HG02973 (cell line): ENCODE results near the gene ZNF593.

ENCODE experiments used
- ATAC-seq: cut with Tn5 transposase; IDR thresholded peaks from one replicate; pipeline ENCODE4 v1.9.1; 2021; ENCODE audit warnings: moderate library complexity; ENCODE audit not compliant: unreplicated experiment

Gene ZNF593

DNA sequence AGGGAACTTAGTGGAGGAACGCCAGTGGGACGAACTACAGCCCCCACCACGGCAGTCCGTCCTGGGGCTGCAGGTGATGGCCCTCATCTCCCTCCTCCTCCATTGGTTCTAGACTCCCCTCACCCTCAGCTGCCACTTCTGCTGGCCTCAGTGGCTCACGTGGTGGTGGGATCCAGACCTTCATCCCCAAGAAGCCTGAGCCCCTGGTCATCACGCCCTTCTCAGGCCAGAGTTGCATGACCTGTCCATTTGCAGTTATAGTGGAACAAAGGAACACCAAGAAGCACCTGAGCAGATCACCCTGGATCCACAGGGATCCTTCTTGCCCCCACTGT lies 23.8 kb upstream of the ZNF593 start:
- ATAC-seq, result no peak

- ATAC-seq, result no peak
Observed at GRCh38 chr1:26148887-26149286, 20.8 kb upstream of the ZNF593 start.

DNA sequence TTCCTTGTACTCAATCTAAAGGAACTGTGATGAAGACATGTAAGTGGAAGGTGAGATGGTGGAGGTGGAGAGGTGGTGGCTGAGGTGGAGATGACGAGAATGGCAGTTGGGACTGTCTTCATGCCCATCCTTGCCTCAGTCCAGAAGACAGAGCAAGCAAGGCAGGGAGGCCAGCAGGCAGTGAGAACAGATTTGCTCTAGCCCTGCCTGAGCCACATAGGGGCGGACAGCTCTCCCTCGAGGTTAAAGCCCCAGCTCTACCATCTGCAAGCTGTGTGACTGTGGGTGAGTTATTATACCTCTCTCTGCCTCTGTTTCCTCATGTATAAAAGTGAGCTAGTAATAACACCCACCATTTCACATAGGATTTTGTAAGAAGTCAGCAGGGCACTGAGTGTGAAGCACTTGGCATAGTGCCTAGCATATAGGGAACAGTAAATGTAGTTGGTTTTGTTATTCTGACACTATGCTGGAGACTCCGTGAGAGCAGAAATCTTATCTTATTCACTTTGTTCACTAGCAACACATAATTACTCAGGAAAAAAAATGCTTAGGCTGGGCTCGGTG lies 15.7 kb upstream of the ZNF593 start:
- ATAC-seq, result no peak

DNA sequence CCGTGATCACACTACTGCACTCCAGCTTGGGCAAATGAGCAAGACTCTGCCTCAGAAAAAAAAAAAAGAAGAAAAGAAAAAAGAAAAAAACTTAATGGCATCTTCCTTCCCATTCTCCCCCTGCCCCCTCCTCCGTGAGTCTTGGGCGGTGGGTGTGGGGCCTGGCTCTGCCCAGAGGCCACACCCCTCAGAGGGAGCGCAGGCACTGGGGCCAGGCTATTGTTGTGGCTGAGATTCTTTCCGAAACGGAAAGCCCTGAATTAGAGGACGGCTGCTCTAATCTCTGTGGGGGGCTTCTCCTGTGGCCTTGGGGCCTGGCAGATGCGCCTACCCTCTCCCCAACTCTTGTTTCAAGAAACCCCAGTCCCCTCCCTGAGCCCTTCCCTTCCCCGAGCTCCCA lies 15.0 kb upstream of the ZNF593 start:
- ATAC-seq, result no peak

GRCh38 chr1:26155370-26156284 lies 14.1 kb upstream of the ZNF593 start:
- ATAC-seq, result no peak

- no peak for ATAC-seq
Observed at GRCh38 chr1:26156285-26157038, 13.2 kb upstream of the ZNF593 start.

DNA sequence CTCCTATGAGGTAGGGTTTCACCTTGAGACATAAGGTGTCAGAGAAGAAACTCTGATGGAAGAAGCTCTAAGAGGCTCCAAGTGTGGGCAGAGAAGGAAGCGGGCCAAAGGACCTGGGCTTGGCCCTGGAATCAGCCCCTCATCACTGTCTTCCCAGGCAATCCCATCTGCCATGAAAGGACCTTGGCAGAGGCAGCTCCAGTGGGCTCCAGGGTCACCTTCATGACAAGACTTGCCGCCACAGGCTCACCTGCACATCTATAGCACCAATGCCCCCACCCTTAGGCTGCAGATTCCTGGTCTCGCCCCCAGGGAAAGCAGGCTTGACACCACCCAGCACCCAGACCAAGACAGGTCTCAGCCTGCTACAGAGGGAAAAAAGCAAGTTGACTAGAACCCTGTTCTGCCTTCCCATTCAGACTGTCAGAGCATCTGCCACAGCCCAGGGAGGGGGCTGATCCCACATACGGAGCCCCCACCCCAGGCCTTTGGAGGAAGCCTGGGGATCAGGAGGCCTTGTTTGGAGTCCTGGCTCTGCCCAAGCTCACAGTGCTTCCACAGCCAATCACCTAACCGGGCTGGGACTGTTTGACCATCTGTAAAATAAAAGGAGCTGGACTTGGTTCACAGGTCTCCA lies 11.3 kb upstream of the ZNF593 start:
- no peak for ATAC-seq

GRCh38 chr1:26158908-26159742 lies 10.6 kb upstream of the ZNF593 start, which contains the start of gene FAM110D:
FAM110D (plus strand) TSS chr1:26159079; CDS start chr1:26161292, 2,213 bp downstream.
- ATAC-seq, result no peak

DNA sequence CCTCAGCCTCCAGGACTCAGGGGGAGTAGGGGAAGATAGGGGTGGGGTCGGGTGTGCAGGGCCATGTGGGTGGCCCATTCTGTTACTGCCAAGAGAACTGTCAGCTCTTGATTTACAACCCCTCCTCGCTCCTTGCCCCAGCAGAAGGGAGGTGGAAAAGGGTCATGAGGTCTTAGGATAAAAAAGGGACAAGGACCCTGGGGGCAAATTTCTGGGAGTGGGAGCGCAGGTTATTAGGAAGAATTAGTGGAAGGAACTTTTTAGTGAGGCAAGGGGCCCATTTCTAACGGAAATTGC lies 10.0 kb upstream of the ZNF593 start:
- no peak for ATAC-seq

GRCh38 chr1:26160527-26161414 lies 8.9 kb upstream of the ZNF593 start:
- no peak for ATAC-seq

GRCh38 chr1:26161415-26162219 lies 8.1 kb upstream of the ZNF593 start:
- ATAC-seq, result no peak

DNA sequence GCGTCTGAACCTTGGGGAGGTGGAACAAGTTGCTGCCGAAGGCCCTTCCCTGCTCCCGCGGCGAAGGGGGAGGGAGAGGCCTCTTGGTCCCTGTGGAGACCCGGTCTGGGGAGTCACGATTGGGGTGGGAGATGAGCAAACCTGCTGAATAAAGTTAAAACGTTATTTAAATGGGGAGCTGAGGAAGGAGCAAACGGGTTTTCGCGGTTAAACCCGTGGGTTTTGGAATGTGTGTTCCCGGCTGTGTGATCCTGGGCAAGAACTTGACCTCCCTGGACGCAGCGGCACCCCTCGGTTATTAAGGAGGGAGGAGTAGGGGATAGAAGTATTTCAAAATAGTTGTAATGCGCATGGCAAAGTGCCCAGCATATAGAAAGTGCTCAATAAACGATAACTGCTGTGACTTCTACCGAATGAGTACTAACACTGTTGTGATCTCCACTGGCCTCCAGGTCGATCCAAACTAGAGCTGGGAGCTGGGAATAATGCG lies 7.4 kb upstream of the ZNF593 start:
- no peak for ATAC-seq

DNA sequence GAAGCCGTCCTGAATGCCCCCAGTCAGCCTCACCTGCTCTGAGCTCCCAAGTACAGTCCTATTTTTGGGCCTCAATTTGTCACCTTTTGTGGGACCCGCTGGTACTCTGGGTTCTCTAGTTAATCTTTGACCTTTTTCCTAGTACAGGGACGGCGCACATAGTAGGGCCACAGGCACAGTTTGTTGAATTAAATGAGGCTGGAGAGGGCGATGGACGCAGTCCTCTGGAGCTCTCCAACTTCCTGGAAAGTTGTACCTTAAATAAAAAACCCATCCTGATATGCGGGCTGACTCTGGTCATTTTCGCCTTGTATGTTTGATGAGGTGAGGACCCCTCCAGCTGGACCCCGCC lies 6.0 kb upstream of the ZNF593 start:
- no peak for ATAC-seq

GRCh38 chr1:26164036-26164860 lies 5.5 kb upstream of the ZNF593 start:
- ATAC-seq, result no peak

GRCh38 chr1:26164861-26165842 lies 4.6 kb upstream of the ZNF593 start:
- no peak for ATAC-seq

GRCh38 chr1:26166719-26167281 lies 2.9 kb upstream of the ZNF593 start:
- ATAC-seq, result no peak
